ENCODE data around the gene EAPP. TPM values are rescaled to one million over a fixed set of nuclear protein-coding genes. Genes with fewer than 3 reads are reported as not detected.

EAPP gene
- total and polyA plus RNA-seq, 2 of the 4 experiments (the other 2 are of a cell fraction) = 29.9 to 32.3 TPM

DNA sequence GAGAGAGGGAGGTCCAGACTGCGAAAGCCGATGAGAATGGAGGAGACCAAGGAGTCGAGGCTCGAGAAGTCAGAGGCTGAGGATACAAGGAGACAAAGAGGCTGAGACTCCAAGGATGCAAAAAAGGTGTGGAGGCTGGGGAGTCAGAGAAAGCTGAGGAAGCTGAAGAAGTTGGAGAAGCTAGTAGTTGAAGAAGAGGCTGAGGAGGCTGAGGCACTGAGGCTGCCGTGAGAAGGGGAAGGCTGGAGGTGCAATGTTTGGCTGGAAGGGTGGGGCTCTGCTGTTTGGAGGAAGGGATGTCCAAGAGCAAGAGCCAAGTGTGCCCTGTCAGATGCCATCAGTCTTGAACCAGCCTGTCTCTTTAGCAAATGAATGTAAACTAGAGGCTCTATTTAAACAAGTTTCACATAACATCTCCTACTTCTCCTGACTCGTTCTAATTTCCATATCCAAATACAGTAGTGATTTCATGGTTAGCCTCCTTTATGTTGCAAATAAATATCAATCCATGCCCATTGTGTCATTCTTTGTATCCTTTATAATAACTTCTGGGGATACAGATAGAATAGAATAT is 66.7 kb downstream of the EAPP start:
- Histone ChIP-seq H2BK5ac (ENCODE audit: low read depth, low read length, poor library complexity, severe bottlenecking) (no peak overlapping the region), H3K9me3 (ENCODE audit: control insufficient read depth, insufficient read depth, low read length) (no peaks in the 10 kb centered on the region), H2AK9ac (replicated peaks; ENCODE audit: low read depth, low read length, poor library complexity) (no peak overlapping the region), H4K5ac (ENCODE audit: low read depth, low read length) (no peak overlapping the region), H4K20me1 (ENCODE audit: insufficient read depth, low read length) (no peaks in the 10 kb centered on the region), H3K4me1 (ENCODE audit: control insufficient read depth, insufficient read depth, low read length) (no peaks in the 10 kb centered on the region; the same call in 1 of the 2 replicates), H3K36me3 (ENCODE audit: control insufficient read depth, insufficient read depth, low read length) (no peaks in the 10 kb centered on the region), H3K9me1 (ENCODE audit: insufficient read depth, low read length) (peaks cover 3% of the 10 kb centered on the region), H3K79me1 (ENCODE audit: low read depth in 1 of 2, low read length in 2 of 2) (no peaks in the 10 kb centered on the region), H3K56ac (ENCODE audit: extremely low read depth, insufficient read depth, low read length) (no peak overlapping the region), H3K4me2 (ENCODE audit: low read depth, low read length) (no peak overlapping the region), H2AFZ (replicated peaks; ENCODE audit: low read length, poor library complexity) (no peak overlapping the region), H3K4me3 (ENCODE audit: insufficient read depth, low read depth, low read length) (no peak overlapping the region), H3K27me3 (ENCODE audit: control insufficient read depth, insufficient read depth, low read length) (0 out of 2 replicates have a peak, but pooled peaks cover 1% of the 10 kb centered on the region), H3K18ac (ENCODE audit: low read depth, low read length) (no peak overlapping the region), H2BK15ac (ENCODE audit: low read depth, low read length) (no peak overlapping the region), H3K14ac (replicated peaks; ENCODE audit: low read depth, low read length) (no peak overlapping the region), H3K9ac (ENCODE audit: low read depth, low read length) (no peak overlapping the region), H2BK120ac (ENCODE audit: low read depth, low read length) (no peak overlapping the region), H2BK20ac (ENCODE audit: low read depth, low read length) (no peak overlapping the region), H3K4ac (ENCODE audit: low read depth, low read length) (no peak overlapping the region), H3K23ac (ENCODE audit: low read depth, low read length) (no peak overlapping the region), H4K91ac (ENCODE audit: insufficient read depth, low read depth, low read length) (no peak overlapping the region), H3K27ac (ENCODE audit: insufficient read depth, low read length) (no peak overlapping the region), H4K8ac (ENCODE audit: low read depth in 2 of 2, low read length in 2 of 2) (no peak overlapping the region), H2AK5ac (ENCODE audit: low read depth, low read length) (no peak overlapping the region)
- TF ChIP-seq, protein P1, sequence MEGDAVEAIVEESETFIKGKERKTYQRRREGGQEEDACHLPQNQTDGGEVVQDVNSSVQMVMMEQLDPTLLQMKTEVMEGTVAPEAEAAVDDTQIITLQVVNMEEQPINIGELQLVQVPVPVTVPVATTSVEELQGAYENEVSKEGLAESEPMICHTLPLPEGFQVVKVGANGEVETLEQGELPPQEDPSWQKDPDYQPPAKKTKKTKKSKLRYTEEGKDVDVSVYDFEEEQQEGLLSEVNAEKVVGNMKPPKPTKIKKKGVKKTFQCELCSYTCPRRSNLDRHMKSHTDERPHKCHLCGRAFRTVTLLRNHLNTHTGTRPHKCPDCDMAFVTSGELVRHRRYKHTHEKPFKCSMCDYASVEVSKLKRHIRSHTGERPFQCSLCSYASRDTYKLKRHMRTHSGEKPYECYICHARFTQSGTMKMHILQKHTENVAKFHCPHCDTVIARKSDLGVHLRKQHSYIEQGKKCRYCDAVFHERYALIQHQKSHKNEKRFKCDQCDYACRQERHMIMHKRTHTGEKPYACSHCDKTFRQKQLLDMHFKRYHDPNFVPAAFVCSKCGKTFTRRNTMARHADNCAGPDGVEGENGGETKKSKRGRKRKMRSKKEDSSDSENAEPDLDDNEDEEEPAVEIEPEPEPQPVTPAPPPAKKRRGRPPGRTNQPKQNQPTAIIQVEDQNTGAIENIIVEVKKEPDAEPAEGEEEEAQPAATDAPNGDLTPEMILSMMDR (conservative IDR thresholded peaks at IDR 0.05; ENCODE audit: low read depth, low read length) = no peak
- TF ChIP-seq, protein P2, sequence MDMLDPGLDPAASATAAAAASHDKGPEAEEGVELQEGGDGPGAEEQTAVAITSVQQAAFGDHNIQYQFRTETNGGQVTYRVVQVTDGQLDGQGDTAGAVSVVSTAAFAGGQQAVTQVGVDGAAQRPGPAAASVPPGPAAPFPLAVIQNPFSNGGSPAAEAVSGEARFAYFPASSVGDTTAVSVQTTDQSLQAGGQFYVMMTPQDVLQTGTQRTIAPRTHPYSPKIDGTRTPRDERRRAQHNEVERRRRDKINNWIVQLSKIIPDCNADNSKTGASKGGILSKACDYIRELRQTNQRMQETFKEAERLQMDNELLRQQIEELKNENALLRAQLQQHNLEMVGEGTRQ (IDR thresholded peaks at IDR 0.05; ENCODE audit: low read depth, low read length) = no peak
- TF ChIP-seq NFE2L2 (IDR thresholded peaks at IDR 0.05; ENCODE audit: low read depth, low read length) = no peak
- TF ChIP-seq MXI1 (IDR thresholded peaks at IDR 0.05; ENCODE audit: borderline replicate concordance, low read depth, low read length) = no peak
- no peak for TF ChIP-seq MAFK (IDR thresholded peaks at IDR 0.05; ENCODE audit: low read depth, low read length)
- no peak for TF ChIP-seq RAD21 (IDR thresholded peaks at IDR 0.05; ENCODE audit: low read length)
- no peak for TF ChIP-seq MAZ (IDR thresholded peaks at IDR 0.05; ENCODE audit: borderline replicate concordance, low read depth, low read length)
- no peak for TF ChIP-seq RCOR1 (IDR thresholded peaks at IDR 0.05; ENCODE audit: insufficient replicate concordance, low read length)
- no peak for TF ChIP-seq POLR2A (IDR thresholded peaks at IDR 0.05; ENCODE audit: low read depth, low read length)
- TF ChIP-seq RFX5 (IDR thresholded peaks at IDR 0.05; ENCODE audit: low read depth, low read length) = no peak
- TF ChIP-seq BHLHE40 (IDR thresholded peaks at IDR 0.05; ENCODE audit: low read depth, low read length) = no peak
- no peak for TF ChIP-seq CEBPB (IDR thresholded peaks at IDR 0.05; ENCODE audit: low read depth, low read length)
- POLR2A ChIA-PET (ENCODE audit: unreplicated experiment) = interaction anchor here (0.5 kb wide), 1 partner anchor 1973 kb away, joined by 12 read pairs; no protein-coding TSS in a partner anchor
- ATAC-seq (ENCODE audit: low read depth) (no peak), DNase-seq (no peak)
- CTCF ChIA-PET = no interaction called here
- in situ Hi-C loops (cut with MboI; ENCODE audit: low sequenced_read_pairs) = no loop called here
- dilution Hi-C loops (cut with HindIII; ENCODE audit: low sequenced_read_pairs, unreplicated experiment) = no loop called here
- intact Hi-C loops (cut with micrococcal nuclease) = no loop called here
- 85% methylated on average over 4 of the region's 6 CpGs; no CpG with 5 or more reads in 1 of the 2 experiments for WGBS, 2 experiments (ENCODE audit: extremely low coverage in 2 of 2, insufficient read length in 1 of 2)
- no TSS peak for BruUV-seq (replicated peaks)

All from IMR-90 (cell line).